NCI-H1417 (cell line): ENCODE measurements around the gene NLRC5.
A peak's percentile ranks its signal among the peaks of the same experiment; 100 is the strongest.

ENCODE experiments used
- DNase-seq, 3 experiments: peaks; one replicate each; lab custom pipeline; 2025; lab: John Stamatoyannopoulos, UW

NLRC5 gene

GRCh38 chr16:57123974-57124674, 134.8 kb downstream of the NLRC5 start:
- peak in 1 of 3 experiments; percentile 2 for DNase-seq

- DNase-seq = no peak
Measured at GRCh38 chr16:57125376-57125775, 136.0 kb downstream of the NLRC5 start.

DNA sequence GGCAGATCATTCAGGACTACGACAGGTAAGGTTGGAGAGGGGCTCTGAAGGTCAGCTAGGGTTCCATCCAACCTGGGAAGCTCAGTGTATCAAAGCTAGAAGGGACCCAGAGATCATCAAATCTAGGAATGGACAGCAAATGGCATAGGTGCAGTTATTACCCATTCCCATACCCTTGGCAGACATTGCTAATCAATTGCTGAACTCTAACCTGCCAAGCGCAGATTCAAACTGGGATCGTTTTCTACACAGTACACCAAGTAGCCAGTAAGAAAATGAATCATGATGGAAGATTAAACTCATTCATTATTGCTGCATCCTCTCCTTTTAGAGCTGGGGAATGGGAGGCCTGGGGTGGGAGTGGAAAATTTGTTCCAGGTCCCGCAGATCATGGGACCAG, 136.6 kb downstream of the NLRC5 start:
- DNase-seq = no peak

GRCh38 chr16:57126411-57126810, 137.1 kb downstream of the NLRC5 start:
- no peak for DNase-seq

DNA sequence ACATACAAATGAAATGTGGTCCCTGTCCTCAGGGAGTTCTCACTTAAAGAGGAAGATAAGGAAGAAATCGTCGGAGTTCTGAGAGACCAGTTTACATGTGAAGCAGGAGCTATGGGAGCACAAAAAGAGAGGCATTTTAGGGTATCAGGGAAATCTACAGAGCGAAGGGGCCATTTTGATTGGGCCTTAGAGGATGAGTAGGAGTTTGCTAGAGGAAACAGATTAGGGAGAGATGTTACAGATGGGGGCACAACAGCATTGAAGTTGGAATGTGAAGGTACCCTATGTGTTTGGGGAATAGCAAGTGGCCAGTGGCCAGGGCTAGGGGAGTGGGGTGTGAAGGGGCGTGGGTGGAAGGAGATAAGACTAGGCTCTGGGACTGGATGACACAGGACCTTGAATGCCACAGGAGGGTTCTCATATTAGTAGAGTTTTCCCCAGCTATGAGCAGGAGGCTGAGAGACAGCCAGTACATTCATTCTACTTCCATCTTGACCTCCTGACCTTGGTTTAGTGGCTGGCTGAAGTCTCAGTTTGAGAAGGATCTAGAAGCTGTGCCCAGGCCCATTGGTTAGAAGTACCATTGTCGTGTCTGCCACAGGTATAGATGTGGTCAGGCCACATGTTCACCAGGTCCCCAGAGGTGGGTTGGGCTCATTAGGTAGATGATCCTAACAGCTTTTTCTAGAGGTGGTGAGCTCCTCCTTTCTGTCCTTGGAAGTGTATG, 137.8 kb downstream of the NLRC5 start:
- DNase-seq = no peak

DNA sequence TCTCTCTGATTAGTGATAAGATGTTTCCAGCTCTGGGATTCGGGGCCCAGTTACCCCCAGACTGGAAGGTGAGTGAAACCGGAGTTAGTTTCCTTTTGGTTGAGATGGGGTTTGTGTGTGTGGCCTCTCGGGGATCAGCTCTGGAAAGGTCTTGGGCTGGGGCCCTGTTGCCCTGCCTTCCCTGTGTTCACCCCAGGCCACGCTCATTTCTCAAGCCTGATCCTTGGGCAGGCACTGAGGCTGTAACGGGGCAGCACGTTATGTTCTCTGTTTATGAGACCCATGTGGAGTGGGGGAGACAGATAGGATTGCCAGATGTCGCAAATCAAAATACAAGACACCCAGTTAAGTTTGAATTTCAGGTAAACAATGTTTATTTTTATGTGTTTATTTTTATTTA, 138.5 kb downstream of the NLRC5 start:
- no peak for DNase-seq

DNA sequence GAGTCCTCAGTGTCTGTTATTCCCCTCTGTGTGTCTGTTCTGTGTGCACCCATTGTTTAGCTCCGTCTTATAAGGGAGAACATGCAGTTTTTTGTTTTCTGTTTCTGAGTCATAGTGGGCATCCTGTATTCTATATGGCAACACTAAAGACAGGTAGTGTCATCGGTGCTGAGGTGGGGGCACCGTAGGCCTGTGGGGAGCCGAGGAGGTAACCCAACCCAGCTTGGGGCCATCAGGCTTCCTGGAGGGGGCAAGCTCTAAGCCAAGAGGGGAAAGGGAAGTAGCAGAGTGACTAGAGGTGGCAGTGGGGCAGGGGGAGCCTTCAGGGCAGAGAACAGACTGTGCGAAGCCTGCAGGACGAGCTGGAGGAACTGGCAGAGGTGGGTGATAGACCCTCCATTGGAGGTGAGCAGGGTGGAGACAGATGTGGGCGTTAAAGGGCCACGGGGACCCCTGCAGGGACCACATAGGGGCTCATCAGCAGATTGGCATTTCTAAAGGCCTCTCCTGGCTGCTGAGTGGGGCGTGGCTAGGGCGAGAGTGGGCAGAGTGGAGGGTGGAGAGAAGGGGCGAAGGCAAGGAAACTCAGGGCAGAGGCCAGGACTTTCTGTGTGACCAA, 139.5 kb downstream of the NLRC5 start:
- no peak for DNase-seq

DNA sequence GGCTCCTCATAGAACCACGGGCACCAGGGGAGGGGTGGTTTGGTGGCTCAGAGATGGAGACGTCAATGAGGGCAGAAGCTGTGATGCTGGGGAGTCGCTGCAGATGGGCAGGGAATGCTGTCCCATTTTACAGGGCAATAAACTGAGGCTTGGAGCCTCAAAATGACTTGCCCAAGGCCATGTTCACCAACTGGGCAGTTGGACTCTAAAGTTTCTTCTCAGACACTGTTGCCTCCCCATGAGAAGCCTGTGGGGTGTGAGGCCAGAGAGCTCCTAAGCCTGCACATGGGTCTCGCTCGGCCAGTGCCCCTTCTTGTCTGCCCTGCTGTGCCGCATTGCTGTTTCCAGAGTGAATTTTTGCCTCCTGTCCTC, 141.6 kb downstream of the NLRC5 start:
- no peak for DNase-seq

DNA sequence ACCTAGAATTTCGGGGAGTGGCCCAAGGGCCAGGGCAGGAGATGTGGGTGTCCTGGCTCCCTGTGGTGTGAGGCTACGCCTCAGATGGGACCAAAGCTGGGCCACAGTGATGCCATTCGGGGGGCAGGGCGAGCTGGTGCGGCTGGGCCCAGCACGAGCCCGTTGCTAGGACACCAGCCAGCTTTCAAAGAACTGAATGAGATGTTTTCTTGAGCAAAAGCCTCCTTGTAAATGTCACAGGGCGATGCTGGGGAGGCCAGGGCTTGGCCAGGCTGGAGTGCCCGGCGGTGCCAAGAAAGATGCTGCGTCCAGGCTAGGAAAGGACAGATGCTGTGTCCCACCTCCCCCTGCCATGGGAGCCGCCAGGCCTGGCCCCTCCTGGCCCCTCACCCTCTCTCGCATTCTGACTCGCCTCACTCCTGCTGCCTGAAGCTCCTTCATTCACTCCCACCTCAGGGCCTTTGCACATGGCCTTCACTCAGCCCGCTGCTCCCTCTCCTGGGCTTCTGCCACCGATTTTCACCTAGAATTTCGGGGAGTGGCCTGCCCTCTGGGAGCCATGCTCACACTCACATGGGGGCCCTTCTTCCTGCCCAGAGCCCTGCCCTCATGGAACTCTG, 142.1 kb downstream of the NLRC5 start:
- no peak for DNase-seq

GRCh38 chr16:57132470-57132869, 143.1 kb downstream of the NLRC5 start:
- no peak for DNase-seq

GRCh38 chr16:57133031-57133430, 143.7 kb downstream of the NLRC5 start:
- no peak for DNase-seq
